HepG2 (cell line): ENCODE results near the gene NYNRIN. TPM values are rescaled to one million over a fixed set of nuclear protein-coding genes. Genes with fewer than 3 reads are reported as not detected.
A peak's percentile ranks its signal among the peaks of the same experiment; 100 is the strongest.

Experiments
- ASH2L ChIP-seq: fragments of 300-600, 200-600 bp; sonication (generic); IDR thresholded peaks from 2 replicates; pipeline ENCODE4 v1.7.0; 2017; ENCODE audit warnings: low read depth, mild to moderate bottlenecking, moderate library complexity, mixed read lengths, low read length; ENCODE audit not compliant: insufficient read length
- ATF7 ChIP-seq, 2 experiments: fragments of 450-650 bp in 1 of 2; sonication (generic) in 1 of 2; formaldehyde crosslinking in 1 of 2; IDR thresholded peaks; 2 replicates each; pipeline versions ENCODE4 v1.4.0 to v1.6.1; 2016 to 2020; ENCODE audit warnings: antibody characterized with exemption in 1 of 2, mild to moderate bottlenecking in 1 of 2, missing genetic modification reagents in 1 of 2
- CREM ChIP-seq, 2 experiments: sonication (generic) in 1 of 2; formaldehyde crosslinking in 1 of 2; IDR thresholded peaks; 2 replicates each; pipeline versions ENCODE4 v1.4.0 to v1.6.1; 2016 to 2020; ENCODE audit warnings: antibody characterized with exemption in 1 of 2, mild to moderate bottlenecking in 1 of 2, missing genetic modification reagents in 1 of 2
- DBP ChIP-seq: sonication (generic); formaldehyde crosslinking; IDR thresholded peaks from 2 replicates; pipeline ENCODE4 v1.4.0; 2020; ENCODE audit warnings: missing genetic modification reagents; ENCODE audit errors: not compliant biosample characterization
- GZF1 ChIP-seq: sonication (generic); formaldehyde crosslinking; IDR thresholded peaks from 2 replicates; pipeline ENCODE4 v1.5.1; 2020; ENCODE audit warnings: mild to moderate bottlenecking, missing genetic modification reagents
- HNRNPLL ChIP-seq: fragments of 200-400 bp; formaldehyde crosslinking; IDR thresholded peaks from 2 replicates; pipeline ENCODE4 v1.6.1; 2017; ENCODE audit warnings: mild to moderate bottlenecking, low read depth, low read length; ENCODE audit not compliant: poor library complexity, severe bottlenecking
- KDM3A ChIP-seq: IDR thresholded peaks from 2 replicates; pipeline ENCODE4 v1.6.1; 2018; ENCODE audit warnings: low read depth, missing compliant biosample characterization
- MAF1 ChIP-seq: sonication (generic); formaldehyde crosslinking; IDR thresholded peaks from 2 replicates; pipeline ENCODE4 v1.5.0; 2020; ENCODE audit warnings: missing genetic modification reagents, borderline replicate concordance
- MBNL3 ChIP-seq: fragments of 250-450 bp; sonication (Bioruptor Pico); conservative IDR thresholded peaks from 2 replicates; pipeline ENCODE4 v1.8.0; 2022; ENCODE audit warnings: mild to moderate bottlenecking, inconsistent platforms
- MIXL1 ChIP-seq: IDR thresholded peaks from 2 replicates; pipeline ENCODE4 v1.6.1; 2016
- MTF1 ChIP-seq: sonication (generic); formaldehyde crosslinking; IDR thresholded peaks from 2 replicates; pipeline ENCODE4 v1.5.0; 2020; ENCODE audit warnings: missing genetic modification reagents
- NFKB2 ChIP-seq: sonication (generic); formaldehyde crosslinking; IDR thresholded peaks from 2 replicates; pipeline ENCODE4 v1.4.0; 2020; ENCODE audit warnings: missing genetic modification reagents, borderline replicate concordance
- SALL2 ChIP-seq: sonication (generic); formaldehyde crosslinking; IDR thresholded peaks from 2 replicates; pipeline ENCODE4 v1.8.1; 2023; ENCODE audit warnings: mild to moderate bottlenecking, missing genetic modification reagents, inconsistent platforms
- SIX1 ChIP-seq: sonication (generic); formaldehyde crosslinking; IDR thresholded peaks from 2 replicates; pipeline ENCODE4 v1.4.0; 2020; ENCODE audit warnings: missing genetic modification reagents, borderline replicate concordance
- SRY ChIP-seq: sonication (generic); formaldehyde crosslinking; IDR thresholded peaks from 2 replicates; pipeline ENCODE4 v1.8.0; 2022; ENCODE audit warnings: mild to moderate bottlenecking, missing genetic modification reagents
- ZBTB25 ChIP-seq: IDR thresholded peaks from 2 replicates; pipeline ENCODE4 v1.6.1; 2018; ENCODE audit warnings: missing genetic modification reagents
- ZBTB7B ChIP-seq: sonication (generic); formaldehyde crosslinking; IDR thresholded peaks from 2 replicates; pipeline ENCODE4 v1.4.0; 2020; ENCODE audit warnings: missing genetic modification reagents
- ZFYVE20 ChIP-seq: sonication (generic); formaldehyde crosslinking; IDR thresholded peaks from 2 replicates; pipeline ENCODE4 v1.8.0; 2023; ENCODE audit warnings: low read depth, mild to moderate bottlenecking, moderate library complexity, missing genetic modification reagents, borderline replicate concordance
- ZNF350 ChIP-seq: sonication (generic); formaldehyde crosslinking; IDR thresholded peaks from 2 replicates; pipeline ENCODE4 v1.4.0; 2020; ENCODE audit warnings: mild to moderate bottlenecking, low read depth, missing genetic modification reagents, borderline replicate concordance
- ZNF660 ChIP-seq: sonication (generic); formaldehyde crosslinking; IDR thresholded peaks from 2 replicates; pipeline ENCODE4 v1.5.1; 2020; ENCODE audit warnings: mild to moderate bottlenecking, low read depth, missing genetic modification reagents, borderline replicate concordance
- ZNF839 ChIP-seq: sonication (generic); formaldehyde crosslinking; IDR thresholded peaks from 2 replicates; pipeline ENCODE4 v1.4.0; 2020; ENCODE audit warnings: missing genetic modification reagents, mild to moderate bottlenecking, borderline replicate concordance
- polyA plus RNA-seq, 8 experiments: library from polyadenylated mRNA; depleted of rRNA in 3 of 8; stranded (reverse) in 7 of 8; unstranded in 1 of 8; fragments of >200 nt; fragmentation: Illumina TruSeq in 4 of 8; extraction: Trizol in 4 of 8; gene quantifications; 2 replicates each; pipeline versions ENCODE4 v1.2.1 to v1.2.3, GENCODE V29; 2011 to 2016; ENCODE audit warnings: low read depth in 4 of 8, missing spikeins in 1 of 8, mixed read lengths in 1 of 8; ENCODE audit not compliant: insufficient read depth in 1 of 8
- total RNA-seq, 5 experiments: library from RNA; depleted of rRNA; stranded (reverse); fragments of >200 nt; fragmentation: Illumina TruSeq; extraction: Trizol; gene quantifications; 2 replicates each; pipeline ENCODE4 v1.2.3, GENCODE V29; 2016; ENCODE audit warnings: low read depth in 1 of 5
- TF ChIP-seq, protein P1 (sequence below): sonication (generic); formaldehyde crosslinking; IDR thresholded peaks from 2 replicates; pipeline ENCODE4 v1.4.0; 2020; ENCODE audit warnings: mild to moderate bottlenecking, missing genetic modification reagents

NYNRIN gene
- total and polyA plus RNA-seq, 2 of the 13 experiments (the other 11 are each of a cell fraction or from before 2014, with no cell fraction given), result 0.63 to 1.1 TPM

DNA sequence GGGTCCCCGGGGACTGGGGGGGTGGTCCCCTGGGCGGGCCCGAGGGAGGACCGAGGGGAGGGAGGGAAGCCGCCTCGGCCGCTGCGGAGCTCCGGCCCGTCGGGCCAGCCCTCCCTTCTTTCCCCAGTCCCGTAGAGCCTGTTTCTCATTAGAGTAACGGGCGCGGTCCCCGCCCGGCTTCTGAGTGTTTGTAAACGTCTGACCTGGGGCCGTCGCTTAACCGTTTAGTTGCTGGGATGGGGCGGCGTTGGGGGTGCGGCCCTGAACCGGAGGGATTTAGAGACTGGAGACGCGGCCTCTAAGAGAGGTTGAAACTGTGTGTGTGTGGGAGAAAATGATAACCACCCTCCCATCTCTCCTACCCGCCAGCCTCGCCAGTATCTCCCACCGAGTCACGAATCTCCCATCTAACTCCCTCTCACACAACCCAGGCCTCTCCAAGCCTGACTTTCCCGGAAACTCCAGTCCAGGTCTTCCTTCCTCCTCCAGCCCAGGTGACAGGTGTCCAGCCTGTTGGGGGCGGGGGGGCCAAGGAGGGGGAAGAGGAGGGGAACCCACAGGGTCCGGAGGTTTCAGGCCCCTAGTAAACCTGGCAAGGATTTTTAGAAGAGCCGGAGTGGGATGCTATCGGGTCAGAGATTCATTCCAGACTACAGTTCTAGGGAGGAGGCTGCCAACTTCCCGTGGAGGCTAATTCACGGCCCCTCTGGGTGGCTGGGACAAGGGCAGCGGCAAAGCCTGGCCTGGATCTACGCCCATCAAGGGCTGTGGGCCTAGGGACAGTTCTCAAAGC lies 31.9 kb upstream of the NYNRIN start (continued):
- TF ChIP-seq ZBTB25 (0 out of 2 replicates have a peak, but pooled peaks have one; percentile 3), ZBTB7B (CRISPR knock-in tag) (peak; percentile 49; the same call in 1 of the 2 replicates), NFKB2 (CRISPR knock-in tag) (peak; percentile 32; the same call in 1 of the 2 replicates), ZNF660 (CRISPR knock-in tag) (no peak), SRY (no peak; the same call in 1 of the 2 replicates), ATF7 (IDR thresholded peaks at IDR 0.05) (no peak), ATF7 (CRISPR knock-in tag; IDR thresholded peaks at IDR 0.05) (peak; percentile 47; the same call in 1 of the 2 replicates), KDM3A (CRISPR knock-in tag) (peak; percentile 62; the same call in 1 of the 2 replicates), GZF1 (peak; percentile 64), MTF1 (CRISPR knock-in tag) (no peak), ZNF350 (peak; percentile 79), ASH2L (no peak), DBP (CRISPR knock-in tag) (no peak), SIX1 (CRISPR knock-in tag) (no peak), MBNL3 (CRISPR knock-in tag) (no peak), ZNF839 (CRISPR knock-in tag) (peak; percentile 64; the same call in 1 of the 2 replicates), MIXL1 (CRISPR knock-in tag) (no peak; the same call in 1 of the 2 replicates), SALL2 (no peak), MAF1 (CRISPR knock-in tag) (no peak), HNRNPLL (peak; percentile 17), ZFYVE20 (CRISPR knock-in tag) (no peak), CREM (IDR thresholded peaks at IDR 0.05) (peak; percentile 53), CREM (CRISPR knock-in tag; IDR thresholded peaks at IDR 0.05) (no peak)
- TF ChIP-seq, protein P1, sequence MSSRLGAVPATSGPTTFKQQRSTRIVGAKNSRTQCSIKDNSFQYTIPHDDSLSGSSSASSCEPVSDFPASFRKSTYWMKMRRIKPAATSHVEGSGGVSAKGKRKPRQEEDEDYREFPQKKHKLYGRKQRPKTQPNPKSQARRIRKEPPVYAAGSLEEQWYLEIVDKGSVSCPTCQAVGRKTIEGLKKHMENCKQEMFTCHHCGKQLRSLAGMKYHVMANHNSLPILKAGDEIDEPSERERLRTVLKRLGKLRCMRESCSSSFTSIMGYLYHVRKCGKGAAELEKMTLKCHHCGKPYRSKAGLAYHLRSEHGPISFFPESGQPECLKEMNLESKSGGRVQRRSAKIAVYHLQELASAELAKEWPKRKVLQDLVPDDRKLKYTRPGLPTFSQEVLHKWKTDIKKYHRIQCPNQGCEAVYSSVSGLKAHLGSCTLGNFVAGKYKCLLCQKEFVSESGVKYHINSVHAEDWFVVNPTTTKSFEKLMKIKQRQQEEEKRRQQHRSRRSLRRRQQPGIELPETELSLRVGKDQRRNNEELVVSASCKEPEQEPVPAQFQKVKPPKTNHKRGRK (CRISPR knock-in tag), result peak; percentile 10; the same call in 1 of the 2 replicates
